Measurements from ENCODE around the gene OR10G2. TPM values are rescaled to one million over a fixed set of nuclear protein-coding genes. Genes with fewer than 3 reads are reported as not detected.

Gene OR10G2
- polyA plus RNA-seq, 3 donors: not detected

GRCh38 chr14:21626491-21627230 lies 8.1 kb downstream of the OR10G2 start:
- intact Hi-C loops (cut with micrococcal nuclease): no loop called here
- H3K9me3 ChIP-seq (replicated peaks in 1 of 2; ENCODE audit: control insufficient read depth in 1 of 2, insufficient read depth in 1 of 2, low read length in 2 of 2): no peaks in the 10 kb centered on the region
- no peaks in the 10 kb centered on the region for H3K79me2 ChIP-seq (ENCODE audit: insufficient read depth, low read length)
- peaks cover 0 to 7% (median 2%) of the 10 kb centered on the region in 7 donors for H3K9me3 Mint-ChIP-seq
- H2AFZ ChIP-seq (ENCODE audit: insufficient read depth, low read depth, low read length, poor library complexity, severe bottlenecking): no peak overlapping the region
- TF ChIP-seq CTCF (IDR thresholded peaks at IDR 0.05): no peak
- H3K27me3 ChIP-seq (ENCODE audit: control insufficient read depth in 2 of 2, insufficient read depth in 2 of 2, low read length in 2 of 2): no peaks in the 10 kb centered on the region
- H4K20me1 ChIP-seq (ENCODE audit: insufficient read depth, low read length): no peaks in the 10 kb centered on the region
- no peak overlapping the region for H3K9ac ChIP-seq (ENCODE audit: insufficient read depth, low read length, poor library complexity, severe bottlenecking)
- no peak overlapping the region for H3K4me3 ChIP-seq (replicated peaks in 1 of 3; ENCODE audit: low read depth in 2 of 3, low read length in 3 of 3)
- WGBS (ENCODE audit: insufficient coverage): no CpG with 5 or more reads among the region's 3 CpGs
- no peak overlapping the region for H3K4me3 Mint-ChIP-seq
- no peak overlapping the region for H3K27ac Mint-ChIP-seq
- DNase-seq: no peak
- no peak overlapping the region for H3K27ac ChIP-seq (ENCODE audit: low read depth in 1 of 2, low read length in 2 of 2)
- no peaks in the 10 kb centered on the region for H3K4me1 Mint-ChIP-seq
- no peak overlapping the region for H3K4me2 ChIP-seq (replicated peaks; ENCODE audit: extremely low read depth, low read length, poor library complexity, severe bottlenecking)
- no peaks in the 10 kb centered on the region for H3K4me1 ChIP-seq (ENCODE audit: control insufficient read depth in 1 of 2, insufficient read depth in 2 of 2, low read length in 2 of 2)
- no peaks in the 10 kb centered on the region for H3K36me3 ChIP-seq (replicated peaks in 1 of 2; ENCODE audit: control insufficient read depth in 1 of 2, insufficient read depth in 2 of 2, low read length in 2 of 2)
- H3K27me3 Mint-ChIP-seq (ENCODE audit: low read depth in 3 of 3): peaks cover 0 to 4% (median 2%) of the 10 kb centered on the region in 3 donors
- H3K36me3 Mint-ChIP-seq: no peaks in the 10 kb centered on the region

- Mint-ChIP-seq H3K27ac (no peak overlapping the region), H3K4me1 (no peaks in the 10 kb centered on the region), H3K4me3 (no peak overlapping the region), H3K9me3 (peaks cover 0 to 12% (median 3%) of the 10 kb centered on the region in 7 donors), H3K27me3 (ENCODE audit: low read depth in 3 of 3) (peaks cover under 1 to 3% (median 2%) of the 10 kb centered on the region in 3 donors), H3K36me3 (no peaks in the 10 kb centered on the region)
- Histone ChIP-seq H3K27me3 (ENCODE audit: control insufficient read depth in 2 of 2, insufficient read depth in 2 of 2, low read length in 2 of 2) (no peaks in the 10 kb centered on the region), H3K36me3 (replicated peaks in 1 of 2; ENCODE audit: control insufficient read depth in 1 of 2, insufficient read depth in 2 of 2, low read length in 2 of 2) (no peaks in the 10 kb centered on the region), H3K4me3 (replicated peaks in 1 of 3; ENCODE audit: low read depth in 2 of 3, low read length in 3 of 3) (no peak overlapping the region), H3K9ac (ENCODE audit: insufficient read depth, low read length, poor library complexity, severe bottlenecking) (no peak overlapping the region), H4K20me1 (ENCODE audit: insufficient read depth, low read length) (no peaks in the 10 kb centered on the region), H3K4me2 (replicated peaks; ENCODE audit: extremely low read depth, low read length, poor library complexity, severe bottlenecking) (no peak overlapping the region), H3K27ac (ENCODE audit: low read depth in 1 of 2, low read length in 2 of 2) (no peak overlapping the region), H3K4me1 (ENCODE audit: control insufficient read depth in 1 of 2, insufficient read depth in 2 of 2, low read length in 2 of 2) (no peaks in the 10 kb centered on the region), H2AFZ (ENCODE audit: insufficient read depth, low read depth, low read length, poor library complexity, severe bottlenecking) (no peak overlapping the region), H3K79me2 (ENCODE audit: insufficient read depth, low read length) (no peaks in the 10 kb centered on the region), H3K9me3 (replicated peaks in 1 of 2; ENCODE audit: control insufficient read depth in 1 of 2, insufficient read depth in 1 of 2, low read length in 2 of 2) (no peaks in the 10 kb centered on the region)
- 92% methylated on average over 5 of the region's 8 CpGs for WGBS (ENCODE audit: insufficient coverage)
- TF ChIP-seq CTCF (IDR thresholded peaks at IDR 0.05): no peak
- intact Hi-C loops (cut with micrococcal nuclease): no loop called here
- DNase-seq: no peak
These were observed 17.1 kb downstream of the OR10G2 start for GRCh38 chr14:21617614-21618013.
